Subcutaneous adipose tissue (tissue), 4 donors: Measurements from ENCODE around the gene NUMB. TPM values are rescaled to one million over a fixed set of nuclear protein-coding genes. Genes with fewer than 3 reads are reported as not detected.

ENCODE experiments used
- CTCF ChIP-seq: fragments of 450-650 bp; IDR thresholded peaks from one replicate; pipeline ENCODE4 v1.5.1; 2016; ENCODE audit warnings: low read depth, mild to moderate bottlenecking, control low read depth, antibody characterized with exemption, moderate library complexity
- total RNA-seq, 4 donors: library from RNA; depleted of rRNA; stranded (reverse); fragments of >200 nt; gene quantifications; one replicate each; pipeline ENCODE4 v1.1.0, GENCODE V29; 2016

NUMB gene
- total RNA-seq, 4 donors from 2014 or later: 45.1 to 85.8 (median 61.2) TPM

GRCh38 chr14:73344319-73344718, 114.0 kb downstream of the NUMB start:
- TF ChIP-seq CTCF: no peak

GRCh38 chr14:73342670-73343069, 115.7 kb downstream of the NUMB start:
- TF ChIP-seq CTCF: no peak

- TF ChIP-seq CTCF: no peak
These were observed 118.3 kb downstream of the NUMB start for GRCh38 chr14:73339846-73340595.

GRCh38 chr14:73339206-73339605, 119.1 kb downstream of the NUMB start:
- TF ChIP-seq CTCF: no peak

GRCh38 chr14:73338551-73338950, 119.8 kb downstream of the NUMB start:
- TF ChIP-seq CTCF: no peak

- TF ChIP-seq CTCF: no peak
These were observed 125.3 kb downstream of the NUMB start for GRCh38 chr14:73333031-73333430.

- no peak for TF ChIP-seq CTCF
These were observed 132.6 kb downstream of the NUMB start for GRCh38 chr14:73325630-73326299.
